Effector memory CD8-positive, alpha-beta T cell (primary cell): Measurements from ENCODE around the gene PPHLN1.

Experiments used
- ATAC-seq: fragments of 150-1000 bp; cut with Tn5 transposase; replicated peaks from 2 replicates; pipeline ENCODE4 v1.10.0; 2021; ENCODE audit warnings: mild to moderate bottlenecking, moderate library complexity
- DNase-seq, 3 experiments: peaks; one replicate each; pipeline ENCODE4 v3.0.0; 2021
- H3K27ac Mint-ChIP-seq, 2 donors: one replicate each; pipeline ENCODE4 v1.8.0; 2022; ENCODE audit warnings: mild to moderate bottlenecking in 2 of 2, mixed read lengths in 2 of 2, moderate library complexity in 2 of 2
- H3K27me3 Mint-ChIP-seq, 2 donors: one replicate each; pipeline ENCODE4 v1.8.0; 2022; ENCODE audit warnings: mixed read lengths in 2 of 2
- H3K36me3 Mint-ChIP-seq: one replicate; pipeline ENCODE4 v1.8.0; 2022; ENCODE audit warnings: mild to moderate bottlenecking, moderate library complexity, mixed read lengths; ENCODE audit not compliant: insufficient read depth
- H3K4me1 Mint-ChIP-seq, 2 donors: one replicate each; pipeline ENCODE4 v1.8.0; 2022; ENCODE audit warnings: low read depth in 2 of 2, mixed read lengths in 2 of 2
- H3K4me3 Mint-ChIP-seq, 2 donors: one replicate each; pipeline ENCODE4 v1.8.0; 2022; ENCODE audit warnings: mild to moderate bottlenecking in 2 of 2, mixed read lengths in 2 of 2, moderate library complexity in 2 of 2
- H3K9me3 Mint-ChIP-seq, 2 donors: one replicate each; pipeline ENCODE4 v1.8.0; 2022; ENCODE audit warnings: mixed read lengths in 2 of 2

Gene PPHLN1

GRCh38 chr12:42444192-42444943 lies 118.4 kb downstream of the PPHLN1 start:
- DNase-seq = no peak
- ATAC-seq = no peak
- no peaks in the 10 kb centered on the region for H3K27me3 Mint-ChIP-seq
- no peak overlapping the region for H3K4me3 Mint-ChIP-seq
- no peaks in the 10 kb centered on the region for H3K4me1 Mint-ChIP-seq
- H3K9me3 Mint-ChIP-seq = no peaks in the 10 kb centered on the region
- peaks cover 35% of the 10 kb centered on the region for H3K36me3 Mint-ChIP-seq
- H3K27ac Mint-ChIP-seq = no peak overlapping the region

- H3K36me3 Mint-ChIP-seq = peaks cover 31% of the 10 kb centered on the region
- H3K4me3 Mint-ChIP-seq = no peak overlapping the region
- no peak overlapping the region for H3K27ac Mint-ChIP-seq
- DNase-seq (no peak), ATAC-seq (no peak)
- no peaks in the 10 kb centered on the region for H3K9me3 Mint-ChIP-seq
- H3K27me3 Mint-ChIP-seq = no peaks in the 10 kb centered on the region
- no peaks in the 10 kb centered on the region for H3K4me1 Mint-ChIP-seq
These were observed 119.9 kb downstream of the PPHLN1 start for GRCh38 chr12:42445891-42446290.

- H3K27me3 Mint-ChIP-seq = no peaks in the 10 kb centered on the region
- H3K9me3 Mint-ChIP-seq = no peaks in the 10 kb centered on the region
- H3K4me1 Mint-ChIP-seq = no peaks in the 10 kb centered on the region
- peaks cover 23% of the 10 kb centered on the region for H3K36me3 Mint-ChIP-seq
- DNase-seq (no peak), ATAC-seq (no peak)
- H3K27ac Mint-ChIP-seq = no peak overlapping the region
- no peak overlapping the region for H3K4me3 Mint-ChIP-seq
These were observed 120.8 kb downstream of the PPHLN1 start for GRCh38 chr12:42446761-42447160.

GRCh38 chr12:42447371-42447786 lies 121.4 kb downstream of the PPHLN1 start:
- H3K27ac Mint-ChIP-seq = no peak overlapping the region

GRCh38 chr12:42448841-42449240 lies 122.9 kb downstream of the PPHLN1 start:
- no peaks in the 10 kb centered on the region for H3K9me3 Mint-ChIP-seq

More at GRCh38 chr12:42447371-42447786, 121.4 kb downstream of the PPHLN1 start:
- no peaks in the 10 kb centered on the region for H3K27me3 Mint-ChIP-seq
- DNase-seq = no peak
- H3K9me3 Mint-ChIP-seq = no peaks in the 10 kb centered on the region
- H3K36me3 Mint-ChIP-seq = peaks cover 17% of the 10 kb centered on the region
- ATAC-seq = no peak
- H3K4me1 Mint-ChIP-seq = no peaks in the 10 kb centered on the region
- no peak overlapping the region for H3K4me3 Mint-ChIP-seq

GRCh38 chr12:42450248-42450647 lies 124.3 kb downstream of the PPHLN1 start:
- no peaks in the 10 kb centered on the region for H3K4me1 Mint-ChIP-seq
- H3K27ac Mint-ChIP-seq = peak overlapping the region in 1 of 2 donors; percentile 61
- H3K9me3 Mint-ChIP-seq = no peaks in the 10 kb centered on the region
- peaks cover 10% of the 10 kb centered on the region for H3K36me3 Mint-ChIP-seq
- ATAC-seq (no peak), DNase-seq (no peak)
- no peaks in the 10 kb centered on the region for H3K27me3 Mint-ChIP-seq
- no peak overlapping the region for H3K4me3 Mint-ChIP-seq

More at GRCh38 chr12:42448841-42449240, 122.9 kb downstream of the PPHLN1 start:
- no peak for DNase-seq
- no peak for ATAC-seq
- no peaks in the 10 kb centered on the region for H3K27me3 Mint-ChIP-seq
- no peak overlapping the region for H3K27ac Mint-ChIP-seq
- no peak overlapping the region for H3K4me3 Mint-ChIP-seq
- peaks cover 14% of the 10 kb centered on the region for H3K36me3 Mint-ChIP-seq
- no peaks in the 10 kb centered on the region for H3K4me1 Mint-ChIP-seq

GRCh38 chr12:42458575-42458974 lies 132.6 kb downstream of the PPHLN1 start:
- Mint-ChIP-seq H3K27me3 (peaks cover 0 to 8% of the 10 kb centered on the region in 2 donors), H3K36me3 (no peaks in the 10 kb centered on the region), H3K4me1 (no peaks in the 10 kb centered on the region), H3K27ac (no peak overlapping the region), H3K9me3 (no peaks in the 10 kb centered on the region), H3K4me3 (no peak overlapping the region)
- no peak for DNase-seq
- no peak for ATAC-seq

- DNase-seq (no peak), ATAC-seq (no peak)
- peaks cover 5 to 12% of the 10 kb centered on the region in 2 donors for H3K27me3 Mint-ChIP-seq
- no peak overlapping the region for H3K27ac Mint-ChIP-seq
- no peaks in the 10 kb centered on the region for H3K4me1 Mint-ChIP-seq
- no peaks in the 10 kb centered on the region for H3K36me3 Mint-ChIP-seq
- no peaks in the 10 kb centered on the region for H3K9me3 Mint-ChIP-seq
- H3K4me3 Mint-ChIP-seq = no peak overlapping the region
These were observed 133.4 kb downstream of the PPHLN1 start for GRCh38 chr12:42459336-42459847.

GRCh38 chr12:42462486-42462885 lies 136.5 kb downstream of the PPHLN1 start:
- no peak overlapping the region for H3K4me3 Mint-ChIP-seq
- no peak overlapping the region for H3K27ac Mint-ChIP-seq
- no peaks in the 10 kb centered on the region for H3K36me3 Mint-ChIP-seq
- ATAC-seq (no peak), DNase-seq (no peak)
- peaks cover 27 to 30% of the 10 kb centered on the region in 2 donors for H3K27me3 Mint-ChIP-seq
- H3K9me3 Mint-ChIP-seq = no peaks in the 10 kb centered on the region
- H3K4me1 Mint-ChIP-seq = no peaks in the 10 kb centered on the region

GRCh38 chr12:42463671-42464070 lies 137.7 kb downstream of the PPHLN1 start:
- no peak for ATAC-seq
- H3K27me3 Mint-ChIP-seq = peaks cover 27 to 32% of the 10 kb centered on the region in 2 donors
- H3K4me3 Mint-ChIP-seq = no peak overlapping the region
- H3K9me3 Mint-ChIP-seq = no peaks in the 10 kb centered on the region
- DNase-seq = no peak
- peaks cover 3 to 5% of the 10 kb centered on the region in 2 donors for H3K4me1 Mint-ChIP-seq
- no peak overlapping the region for H3K27ac Mint-ChIP-seq
- H3K36me3 Mint-ChIP-seq = no peaks in the 10 kb centered on the region

GRCh38 chr12:42468341-42468821 lies 142.4 kb downstream of the PPHLN1 start:
- H3K4me3 Mint-ChIP-seq = no peak overlapping the region
- peaks cover 7 to 19% of the 10 kb centered on the region in 2 donors for H3K4me1 Mint-ChIP-seq
- no peak for ATAC-seq
- H3K27ac Mint-ChIP-seq = no peak overlapping the region
- H3K27me3 Mint-ChIP-seq = peaks cover 59 to 79% of the 10 kb centered on the region in 2 donors
- H3K36me3 Mint-ChIP-seq = no peaks in the 10 kb centered on the region
- no peaks in the 10 kb centered on the region for H3K9me3 Mint-ChIP-seq
- no peak for DNase-seq

GRCh38 chr12:42468921-42469320 lies 143.0 kb downstream of the PPHLN1 start:
- H3K4me1 Mint-ChIP-seq = peaks cover 7 to 19% of the 10 kb centered on the region in 2 donors
- H3K36me3 Mint-ChIP-seq = no peaks in the 10 kb centered on the region
- no peaks in the 10 kb centered on the region for H3K9me3 Mint-ChIP-seq
- H3K4me3 Mint-ChIP-seq = peak overlapping the region; percentile 8 to 49
- H3K27ac Mint-ChIP-seq = peak overlapping the region in 1 of 2 donors; percentile 7
- ATAC-seq (no peak), DNase-seq (no peak)
- peaks cover 59 to 78% of the 10 kb centered on the region in 2 donors for H3K27me3 Mint-ChIP-seq

GRCh38 chr12:42469355-42470175 lies 143.6 kb downstream of the PPHLN1 start:
- Mint-ChIP-seq H3K27ac (peak overlapping the region in 1 of 2 donors; percentile 7), H3K36me3 (no peaks in the 10 kb centered on the region), H3K9me3 (no peaks in the 10 kb centered on the region), H3K27me3 (peaks cover 53 to 75% of the 10 kb centered on the region in 2 donors), H3K4me1 (peaks cover 7 to 19% of the 10 kb centered on the region in 2 donors), H3K4me3 (peak overlapping the region; percentile 8 to 49)
- peak; percentile 53 for ATAC-seq
- DNase-seq = no peak
